ENCODE measurements around the gene PPP2R3B.

- no peak for TF ChIP-seq CTCF (IDR thresholded peaks at IDR 0.05)
- TF ChIP-seq POLR2AphosphoS5 (IDR thresholded peaks at IDR 0.05) = no peak
Measured at GRCh38 chrX:387729-388128, 1.0 kb upstream of the PPP2R3B start.
